GM13976 (cell line): Measurements from ENCODE around the gene CIDEC.
"Not testable (repeated sequence)": the region's sequence is repeated elsewhere in the genome, so short reads cannot be mapped to it uniquely, and the experiment has no call there.

Experiments used
- DNase-seq: peaks from one replicate; pipeline ENCODE4 v3.0.0; 2012; ENCODE audit warnings: low spot score
- CTCF ChIP-seq: IDR thresholded peaks from 2 replicates; pipeline ENCODE4 v1.5.1; 2012; ENCODE audit warnings: borderline replicate concordance, mild to moderate bottlenecking; ENCODE audit not compliant: insufficient read depth; ENCODE audit errors: extremely low read depth, missing control alignments, control extremely low read depth
- in situ Hi-C: fragments of 300-500 bp; cut with MboI; formaldehyde crosslinking; loops from one replicate; pipeline ENCODE4 v1.12.0; 2022; ENCODE audit warnings: low sequenced_read_pairs, mixed read lengths, inconsistent platforms; ENCODE audit not compliant: unreplicated experiment

CIDEC gene

GRCh38 chr3:9884555-9885165, 4.6 kb upstream of the CIDEC start:
- no peak for TF ChIP-seq CTCF
- no peak for DNase-seq
- in situ Hi-C loops: no loop called here

GRCh38 chr3:9883706-9884554, 3.9 kb upstream of the CIDEC start:
- in situ Hi-C loops: no loop called here
- no peak for TF ChIP-seq CTCF
- DNase-seq: no peak

GRCh38 chr3:9881441-9881840, 1.4 kb upstream of the CIDEC start:
- no peak for TF ChIP-seq CTCF
- in situ Hi-C loops: no loop called here

GRCh38 chr3:9878700-9879099, 1.4 kb downstream of the CIDEC start:
- DNase-seq: no peak
- TF ChIP-seq CTCF: no peak
- in situ Hi-C loops: no loop called here

More at GRCh38 chr3:9881441-9881840, 1.4 kb upstream of the CIDEC start:
- DNase-seq: no peak

GRCh38 chr3:9876991-9877390, 3.1 kb downstream of the CIDEC start:
- no peak for DNase-seq
- in situ Hi-C loops: no loop called here

GRCh38 chr3:9876255-9876654, 3.8 kb downstream of the CIDEC start:
- in situ Hi-C loops, DNase-seq: not testable (repeated sequence)

More at GRCh38 chr3:9876991-9877390, 3.1 kb downstream of the CIDEC start:
- TF ChIP-seq CTCF: no peak

- DNase-seq: no peak
- no peak for TF ChIP-seq CTCF
- in situ Hi-C loops: no loop called here
Observed at GRCh38 chr3:9875448-9875847, 4.6 kb downstream of the CIDEC start.

- DNase-seq, in situ Hi-C loops: not testable (repeated sequence)
Observed at GRCh38 chr3:9872067-9872466, 8.0 kb downstream of the CIDEC start.
